A549 treated with dexamethasone at 1 μM for 4 hours (cell line): ENCODE results near the gene ASCC1. TPM values are rescaled to one million over a fixed set of nuclear protein-coding genes. Genes with fewer than 3 reads are reported as not detected.

Experiments used
- total RNA-seq: library from RNA; stranded (reverse); fragments of 200-300 nt; extraction: Qiagen RNA extraction; gene quantifications from 5 replicates; pipeline ENCODE4 v1.2.3, GENCODE V29; 2022

Gene ASCC1, protein sequence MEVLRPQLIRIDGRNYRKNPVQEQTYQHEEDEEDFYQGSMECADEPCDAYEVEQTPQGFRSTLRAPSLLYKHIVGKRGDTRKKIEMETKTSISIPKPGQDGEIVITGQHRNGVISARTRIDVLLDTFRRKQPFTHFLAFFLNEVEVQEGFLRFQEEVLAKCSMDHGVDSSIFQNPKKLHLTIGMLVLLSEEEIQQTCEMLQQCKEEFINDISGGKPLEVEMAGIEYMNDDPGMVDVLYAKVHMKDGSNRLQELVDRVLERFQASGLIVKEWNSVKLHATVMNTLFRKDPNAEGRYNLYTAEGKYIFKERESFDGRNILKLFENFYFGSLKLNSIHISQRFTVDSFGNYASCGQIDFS
- 37.7 to 45.6 TPM (median 41.1 TPM) in 5 replicates for total RNA-seq

DNA sequence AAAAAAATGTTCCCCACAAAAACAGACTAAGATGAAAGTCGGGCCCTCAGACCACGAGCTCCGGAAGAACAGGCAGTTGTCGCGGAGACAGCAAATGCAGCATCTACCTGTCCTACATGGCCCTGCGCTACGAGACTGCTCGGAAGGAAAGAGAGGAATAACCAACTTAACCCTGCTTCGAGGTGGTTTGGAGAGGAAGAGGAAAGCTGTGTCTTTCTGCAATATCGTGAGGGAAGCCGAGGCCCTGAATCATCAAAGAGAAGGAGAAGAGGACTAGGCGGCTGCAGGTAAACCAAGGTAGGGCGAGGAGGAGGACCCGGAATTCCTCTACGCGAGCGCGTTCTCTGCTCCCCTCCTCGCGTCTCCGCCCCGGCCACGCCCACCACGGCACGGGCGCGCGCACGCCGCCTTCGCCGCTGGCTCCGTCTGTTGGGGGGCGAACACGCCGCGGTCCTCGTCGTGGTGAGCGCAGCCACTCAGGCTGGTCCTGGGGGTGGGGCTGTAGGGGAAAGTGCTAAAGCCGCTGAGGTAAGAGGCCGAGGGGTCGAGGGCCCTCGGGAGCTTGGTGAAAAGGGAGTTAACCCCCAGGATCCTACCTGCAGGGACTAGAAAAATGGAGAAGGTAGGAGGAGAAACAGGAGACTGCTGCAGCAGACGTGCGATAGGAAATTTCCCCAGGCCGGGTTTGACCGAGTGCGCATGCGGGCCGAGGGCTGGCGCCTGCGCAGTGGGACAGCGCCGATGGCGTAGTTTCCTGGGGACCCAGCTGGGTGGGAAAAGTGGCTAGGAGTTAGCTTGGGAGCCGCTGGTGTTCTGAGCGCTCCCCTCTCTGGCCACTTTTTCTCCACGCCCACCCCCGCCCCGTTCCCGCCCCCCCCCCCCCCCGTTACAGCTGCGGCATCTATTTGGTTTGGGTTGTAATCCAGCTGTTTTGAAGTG, at the start of gene ASCC1, which contains the start of gene ANAPC16:
Gene ASCC1 (minus strand): TSS at position 666 of the 939 bp plus-strand sequence. CDS start 2,978 bp downstream, outside the sequence.
Gene ANAPC16 (plus strand): TSS at position 402 of the 939 bp plus-strand sequence. CDS start 7,903 bp downstream, outside the sequence.

DNA sequence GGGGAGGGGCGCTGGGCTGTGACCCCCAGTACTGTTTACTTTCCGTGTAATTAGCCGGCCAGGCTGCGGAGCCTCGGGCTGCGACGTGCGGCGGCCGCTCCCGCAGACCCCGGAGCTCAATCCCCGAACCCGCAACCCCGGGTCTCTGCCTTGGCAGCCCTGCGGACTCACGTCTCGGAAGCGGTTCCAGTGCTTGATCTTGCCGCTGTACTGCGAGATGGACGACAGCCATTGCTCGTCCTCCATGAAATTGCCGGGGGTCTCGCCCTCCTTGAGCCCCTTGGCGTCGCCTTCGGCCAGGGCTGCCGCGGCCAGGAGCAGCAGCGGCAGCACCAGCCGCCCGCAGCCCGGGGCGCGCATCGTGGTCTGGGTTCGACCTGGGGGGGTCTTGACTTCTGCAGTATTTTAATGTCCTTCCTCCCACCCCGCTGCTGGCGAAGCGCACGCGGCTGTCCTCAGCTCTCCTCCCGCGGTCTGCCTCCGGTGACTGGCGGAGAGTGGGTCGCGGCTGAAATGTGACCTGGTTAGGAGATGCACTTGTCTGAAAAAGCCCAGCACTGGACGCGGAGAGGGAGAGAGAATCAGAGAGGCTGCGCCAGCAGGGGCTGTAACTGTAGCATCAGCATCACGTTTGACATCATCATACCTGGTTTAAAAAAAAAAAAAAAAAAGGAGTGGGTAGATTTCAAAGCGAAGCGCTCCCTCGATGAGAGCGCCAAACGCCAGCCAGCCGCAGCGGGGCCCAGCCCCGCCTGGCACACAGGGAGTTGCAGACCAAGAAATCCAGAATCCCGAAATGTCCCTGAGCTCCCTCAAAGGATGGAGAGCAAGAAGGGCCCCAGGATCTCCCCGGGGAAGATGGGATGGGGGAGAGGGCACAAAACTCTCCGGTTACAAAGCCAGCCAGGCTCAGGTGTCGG, 127.8 kb downstream of the ASCC1 start, which contains the start of gene SPOCK2:
Gene SPOCK2 (minus strand): TSS at position 583 of the 920 bp plus-strand sequence. CDS start 223 bp downstream, at position 360.

Other genes starting within 250 kb of the ASCC1 start
- gene SPOCK2, start 127.7 kb downstream of the ASCC1 start, total RNA-seq: 0.29 to 0.59 TPM (median 0.50 TPM) in 5 replicates
- gene ANAPC16, start 264 bp downstream of the ASCC1 start, total RNA-seq: 73.6 to 93.2 TPM (median 85.4 TPM) in 5 replicates
- gene DDIT4, start 57.6 kb upstream of the ASCC1 start, total RNA-seq: 346 to 420 TPM (median 400 TPM) in 5 replicates
- gene DNAJB12, start 138.6 kb upstream of the ASCC1 start, total RNA-seq: 29.2 to 36.8 TPM (median 32.6 TPM) in 5 replicates